Cerebellar nuclear complex (tissue), 1 donor: ENCODE results near the gene LNPEP.
"Not testable (repeated sequence)": the region's sequence is repeated elsewhere in the genome, so short reads cannot be mapped to it uniquely, and the experiment has no call there.

Source experiments
- DNase-seq, 2 experiments: peaks; one replicate each; lab custom pipeline; 2025; lab: John Stamatoyannopoulos, UW

Gene LNPEP

DNA sequence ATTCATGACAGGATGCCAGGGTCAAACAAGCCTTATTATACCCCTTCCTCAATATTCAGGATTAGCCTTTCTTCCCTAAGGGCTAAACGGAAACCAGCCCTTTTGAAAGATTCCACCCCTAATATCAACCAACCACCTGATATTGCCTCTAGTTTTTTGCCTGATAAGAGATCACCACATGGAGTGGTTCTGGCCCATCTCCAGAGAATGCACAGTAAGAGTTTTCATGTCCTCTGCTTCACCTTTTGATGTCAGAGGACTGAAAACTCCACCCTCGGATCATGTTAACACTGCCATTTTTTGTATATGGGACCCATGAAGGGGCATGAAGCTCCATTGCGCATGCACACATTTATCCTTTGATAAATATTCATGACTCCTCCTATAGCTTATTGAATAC lies 5.8 kb upstream of the LNPEP start:
- no peak for DNase-seq

DNA sequence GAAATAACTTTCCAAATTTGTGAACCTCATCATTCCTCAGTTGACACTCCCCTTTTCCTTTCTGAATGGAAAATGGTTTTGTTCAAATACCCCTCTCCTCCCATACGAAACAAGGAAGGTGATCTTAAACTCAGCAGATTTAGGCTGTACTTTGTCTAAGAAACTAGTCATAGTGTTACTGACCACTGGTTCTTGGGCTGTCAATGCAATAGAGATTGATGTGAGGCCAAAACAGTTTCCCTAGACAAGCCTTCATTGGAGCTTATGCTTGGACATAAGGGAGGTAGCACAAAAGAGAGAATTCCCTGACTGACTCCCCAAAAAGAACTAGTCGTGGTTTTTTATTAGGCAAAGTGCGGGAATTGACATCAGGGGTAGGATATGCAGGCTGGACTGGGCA lies 5.3 kb upstream of the LNPEP start:
- DNase-seq: no peak

DNA sequence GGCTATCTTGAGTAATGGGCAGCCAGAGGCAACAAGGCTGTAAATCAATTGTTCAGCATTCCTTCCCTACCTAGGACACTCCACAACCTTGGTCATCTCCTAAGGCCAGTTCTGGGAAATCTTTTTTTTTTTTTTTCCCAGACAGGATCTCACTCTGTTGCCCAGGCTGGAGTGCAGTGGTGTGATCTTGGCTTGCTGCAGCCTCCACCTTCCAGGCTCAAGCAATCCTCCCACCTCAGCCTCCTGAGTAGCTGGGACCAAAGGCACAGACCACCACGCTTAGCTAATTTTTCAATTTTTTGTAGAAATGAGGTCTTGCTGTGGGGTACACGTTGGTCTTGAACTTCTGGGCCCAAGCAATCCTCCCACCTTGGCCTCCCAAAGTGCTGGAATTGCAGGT lies 4.8 kb upstream of the LNPEP start:
- DNase-seq: not testable (repeated sequence)

DNA sequence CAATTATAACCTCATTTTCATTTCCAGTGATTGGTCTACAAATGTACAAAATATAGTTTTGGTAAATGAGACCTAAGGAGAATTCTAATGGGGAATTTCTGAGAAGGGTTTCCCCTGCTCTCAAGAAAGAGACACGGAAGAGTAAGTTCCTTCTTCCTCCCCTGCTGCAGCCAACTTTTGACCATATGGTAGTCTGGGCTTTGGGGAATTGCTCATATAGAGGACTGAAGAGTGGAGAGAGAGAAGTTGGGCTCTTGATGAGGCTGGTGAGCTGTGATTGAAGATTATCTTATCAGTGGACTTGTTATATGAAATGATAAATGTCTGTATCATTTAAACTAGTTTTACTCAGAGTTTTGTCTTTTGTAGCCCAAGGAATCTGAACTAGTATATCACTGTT lies 4.3 kb upstream of the LNPEP start:
- no peak for DNase-seq

DNA sequence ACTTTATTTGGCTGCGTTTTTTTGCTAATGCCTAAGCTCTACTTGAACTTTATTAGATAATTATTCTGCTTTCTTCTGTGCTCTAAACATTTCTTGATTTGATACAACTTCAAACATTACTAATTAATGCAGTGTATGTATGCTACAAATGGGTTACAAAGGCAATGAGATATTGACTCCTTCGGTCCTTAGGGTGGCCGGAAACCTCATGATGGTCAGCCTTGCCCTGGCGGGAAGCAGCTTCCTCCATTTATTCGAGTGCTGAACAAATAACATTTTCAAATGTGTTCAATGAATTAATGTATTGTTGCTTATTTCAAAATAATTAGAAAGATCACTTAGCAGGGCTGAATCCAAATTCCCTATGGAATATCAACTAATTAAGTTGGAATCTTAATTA lies 3.9 kb upstream of the LNPEP start:
- DNase-seq: no peak

DNA sequence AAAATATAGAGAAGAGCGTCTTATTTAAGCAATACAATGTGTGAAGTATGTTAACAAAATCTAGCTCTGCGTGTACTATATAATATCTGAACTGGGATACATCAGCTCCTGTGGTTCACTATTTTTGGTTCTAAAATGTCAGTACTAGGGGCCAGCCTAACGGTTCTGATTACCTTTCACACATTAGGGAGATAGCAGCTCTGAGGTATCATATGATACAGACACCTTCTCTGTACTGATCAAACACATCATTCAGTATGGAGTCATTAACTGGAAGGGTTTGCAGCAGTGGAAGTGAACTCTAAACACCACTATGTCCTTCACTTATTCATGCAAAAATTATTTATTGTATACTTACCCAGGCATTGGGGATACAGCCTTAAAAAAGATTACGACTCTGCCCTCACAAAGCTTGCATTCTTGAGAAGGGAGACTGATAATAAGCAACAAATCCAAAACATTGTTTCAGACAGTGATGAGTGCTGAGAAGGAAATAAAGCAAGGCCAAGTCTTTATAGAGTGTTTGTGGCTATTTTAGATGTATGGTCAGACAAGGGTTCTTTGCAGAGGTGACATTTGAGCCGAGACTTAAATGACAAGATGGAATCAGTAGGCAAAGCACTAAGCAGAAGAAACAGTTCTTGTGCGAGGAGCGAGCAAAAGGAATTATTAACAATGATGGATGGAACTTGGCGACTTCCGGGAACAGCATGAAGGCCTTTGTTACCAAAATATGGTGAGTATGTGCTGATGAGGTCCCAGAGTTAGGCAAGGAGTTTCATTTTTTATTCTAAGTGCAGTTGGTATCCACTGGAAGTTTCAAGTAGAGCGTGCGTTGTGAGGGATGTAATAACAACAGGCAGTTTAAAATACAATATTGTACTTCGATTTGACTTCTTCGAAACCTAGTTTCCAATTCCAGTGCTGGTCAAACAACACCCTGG lies 1.8 kb upstream of the LNPEP start:
- DNase-seq: no peak

DNA sequence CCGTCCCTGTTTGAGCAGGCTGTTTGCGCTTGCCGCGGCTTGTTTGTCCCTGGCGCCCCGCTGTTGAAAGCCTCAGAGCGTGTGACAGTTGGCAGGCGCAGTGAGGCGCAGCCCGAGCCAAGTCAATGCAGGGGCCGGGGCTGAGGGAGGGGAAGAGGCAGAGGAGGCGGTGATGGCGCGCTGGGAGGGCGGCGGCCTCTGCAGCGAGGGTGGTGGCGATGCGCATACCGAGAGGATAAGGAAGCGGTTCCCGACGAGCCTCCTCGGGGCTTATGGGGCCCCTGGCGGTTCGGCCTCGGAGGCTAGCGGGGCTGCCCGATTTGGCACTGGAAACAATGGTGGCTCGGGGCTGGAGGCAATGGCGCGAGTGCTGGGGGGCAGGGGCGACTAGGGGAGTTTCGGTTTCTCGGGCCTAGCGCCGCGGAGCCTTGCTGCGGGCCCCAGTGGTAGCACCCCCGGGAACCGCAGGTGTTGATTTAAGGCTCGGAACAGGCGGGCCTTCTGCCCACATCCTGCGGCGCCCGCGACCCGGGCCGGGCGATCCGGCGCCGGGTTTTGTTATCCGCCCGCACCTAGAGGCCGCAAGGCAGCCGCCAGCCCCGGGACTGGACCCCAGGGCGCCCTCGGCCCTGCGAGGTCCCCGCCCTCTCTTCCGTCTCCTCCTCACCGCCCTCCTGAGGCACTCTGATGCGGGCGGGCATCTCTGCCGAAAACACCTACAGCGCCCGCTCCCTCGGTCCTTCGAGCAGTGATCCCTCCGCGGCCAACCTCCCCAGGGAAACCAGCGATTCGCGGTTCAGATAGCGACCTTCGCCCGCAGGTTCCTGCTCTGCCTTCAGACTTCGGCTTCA lies 947 bp upstream of the LNPEP start:
- peak; percentile 53 to 91 for DNase-seq

DNA sequence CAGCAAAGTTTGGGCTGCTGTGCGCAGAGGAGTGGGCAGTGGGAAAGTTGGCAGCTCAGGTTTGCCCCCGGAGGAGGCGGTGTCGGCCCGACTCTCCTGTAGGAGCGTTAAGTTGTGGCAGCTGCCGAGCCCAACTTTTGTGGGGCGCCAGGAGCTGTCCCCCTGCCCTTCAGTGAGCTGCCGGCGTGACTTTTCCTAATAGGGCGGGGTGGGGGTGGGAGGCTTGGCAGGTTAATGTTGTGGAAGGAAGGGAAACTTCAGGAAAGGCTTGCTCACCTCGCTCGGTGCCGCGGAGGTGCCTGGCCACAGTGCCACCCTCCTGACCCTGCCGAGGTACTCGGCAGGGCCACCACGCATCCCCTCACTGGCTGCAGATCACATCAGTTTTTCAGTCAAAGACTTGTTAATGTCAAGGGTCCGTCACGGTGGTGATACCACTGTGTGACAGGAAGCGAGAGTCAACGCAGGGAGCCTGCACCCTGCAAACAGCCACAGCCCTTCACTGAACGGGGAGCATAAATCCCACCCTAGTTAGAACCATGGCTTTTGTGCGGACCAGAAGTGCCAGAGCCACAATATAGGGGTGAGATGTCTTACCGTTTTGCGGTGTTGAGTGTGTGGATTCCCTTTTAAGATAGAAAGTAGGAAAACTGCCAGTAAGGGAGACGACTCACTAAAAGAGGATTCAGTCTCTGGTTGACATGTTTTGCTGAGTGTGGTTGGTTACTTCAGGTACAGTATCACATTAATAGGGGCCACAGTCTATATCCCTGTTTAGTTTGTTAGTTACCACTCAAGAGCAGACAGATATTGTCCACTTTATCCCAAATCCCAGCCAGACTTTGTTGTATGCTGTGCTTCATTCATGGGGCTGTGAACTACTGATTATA lies 796 bp downstream of the LNPEP start:
- no peak for DNase-seq

DNA sequence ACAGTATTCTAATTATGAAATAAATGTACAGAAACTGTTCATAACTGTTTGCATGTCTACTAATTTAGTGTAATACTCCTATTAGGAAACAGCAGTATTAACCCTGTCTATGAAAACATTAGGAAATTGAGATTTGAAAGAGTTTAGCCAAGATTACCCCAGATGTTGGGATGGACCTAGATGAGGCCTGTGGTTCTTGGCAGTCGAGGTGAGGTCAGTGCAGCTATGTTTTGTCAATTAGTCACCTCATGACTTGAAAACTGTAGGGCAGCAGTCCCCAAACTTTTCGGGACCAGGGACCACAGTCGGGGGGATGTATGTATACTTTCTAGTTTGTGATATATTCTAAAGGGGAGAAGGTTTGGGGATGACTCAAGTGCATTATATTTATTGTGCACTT lies 4.7 kb downstream of the LNPEP start:
- no peak for DNase-seq

DNA sequence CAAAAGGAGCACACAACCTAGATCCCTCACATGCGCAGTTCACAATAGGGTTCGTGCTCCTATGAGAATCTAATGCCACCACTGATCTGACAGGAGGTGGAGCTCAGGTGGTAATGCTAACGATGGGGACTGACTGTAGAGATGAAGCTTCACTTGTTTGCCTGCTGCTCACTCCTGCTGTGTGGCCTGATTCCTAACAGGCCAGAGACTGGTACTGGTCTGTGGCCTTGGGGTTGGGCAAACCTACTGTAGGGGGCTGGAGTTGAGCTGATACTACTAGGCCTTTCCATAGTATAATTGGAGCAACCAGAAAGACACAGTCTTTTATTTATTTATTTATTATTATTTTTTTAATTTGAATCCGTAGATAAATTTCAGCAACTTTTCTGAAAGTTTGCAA lies 5.3 kb downstream of the LNPEP start:
- DNase-seq: no peak

DNA sequence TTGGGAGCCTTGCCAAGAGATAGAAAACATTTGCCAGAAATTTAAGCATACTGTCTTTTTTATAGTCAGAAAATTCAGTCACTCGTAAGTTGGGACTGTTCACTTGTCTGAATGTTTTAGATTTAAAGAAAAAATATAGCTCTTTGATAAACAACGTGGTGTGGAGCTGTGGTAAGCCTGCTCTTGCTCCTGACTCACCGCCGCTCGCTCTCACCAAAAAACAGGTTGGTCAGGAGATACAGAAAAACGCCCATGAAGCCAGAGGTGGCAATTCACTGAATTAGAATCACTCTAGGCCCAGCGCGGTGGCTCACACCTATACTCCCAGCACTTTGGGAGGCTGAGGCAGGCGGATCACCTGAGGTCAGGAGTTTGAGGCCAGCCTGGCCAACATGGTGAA lies 6.2 kb downstream of the LNPEP start:
- DNase-seq: no peak

DNA sequence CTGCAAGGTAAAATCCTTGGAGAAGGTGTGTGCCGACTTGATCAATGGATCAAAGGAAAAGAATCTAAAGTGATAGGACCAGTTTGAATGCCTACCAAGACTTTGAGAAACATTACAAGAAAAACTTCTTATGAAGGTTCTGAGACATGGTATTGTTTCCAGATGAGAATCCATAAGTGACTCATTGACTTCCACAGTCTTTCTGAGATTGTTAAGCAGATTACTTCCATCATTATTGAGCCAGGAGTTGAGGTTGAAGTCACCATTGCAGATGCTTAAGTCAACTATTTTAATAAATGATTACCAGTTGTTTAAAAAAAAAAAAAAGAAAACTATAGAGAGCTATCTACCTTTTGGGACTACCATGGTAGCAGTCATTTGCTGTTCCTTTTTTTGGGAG lies 7.0 kb downstream of the LNPEP start:
- DNase-seq: no peak

DNA sequence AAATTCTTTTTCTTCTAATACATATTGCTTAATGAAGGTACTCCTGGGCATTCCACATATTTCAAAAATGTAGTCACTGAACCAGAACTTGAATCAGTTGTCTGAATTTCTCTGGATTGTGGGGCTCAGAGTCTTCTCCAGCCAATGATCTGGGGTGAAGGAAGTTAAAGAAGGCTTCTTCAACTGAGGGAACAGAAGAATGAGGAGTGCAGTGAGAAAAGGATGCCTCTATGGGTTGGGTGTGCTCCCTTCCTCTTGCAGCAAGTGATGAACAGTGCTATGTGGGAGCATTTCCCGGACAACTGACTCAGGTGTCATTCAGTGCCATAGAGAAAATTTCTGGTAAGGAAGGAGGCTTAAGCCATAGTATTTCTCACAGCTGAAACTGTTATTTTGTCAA lies 7.9 kb downstream of the LNPEP start:
- no peak for DNase-seq

DNA sequence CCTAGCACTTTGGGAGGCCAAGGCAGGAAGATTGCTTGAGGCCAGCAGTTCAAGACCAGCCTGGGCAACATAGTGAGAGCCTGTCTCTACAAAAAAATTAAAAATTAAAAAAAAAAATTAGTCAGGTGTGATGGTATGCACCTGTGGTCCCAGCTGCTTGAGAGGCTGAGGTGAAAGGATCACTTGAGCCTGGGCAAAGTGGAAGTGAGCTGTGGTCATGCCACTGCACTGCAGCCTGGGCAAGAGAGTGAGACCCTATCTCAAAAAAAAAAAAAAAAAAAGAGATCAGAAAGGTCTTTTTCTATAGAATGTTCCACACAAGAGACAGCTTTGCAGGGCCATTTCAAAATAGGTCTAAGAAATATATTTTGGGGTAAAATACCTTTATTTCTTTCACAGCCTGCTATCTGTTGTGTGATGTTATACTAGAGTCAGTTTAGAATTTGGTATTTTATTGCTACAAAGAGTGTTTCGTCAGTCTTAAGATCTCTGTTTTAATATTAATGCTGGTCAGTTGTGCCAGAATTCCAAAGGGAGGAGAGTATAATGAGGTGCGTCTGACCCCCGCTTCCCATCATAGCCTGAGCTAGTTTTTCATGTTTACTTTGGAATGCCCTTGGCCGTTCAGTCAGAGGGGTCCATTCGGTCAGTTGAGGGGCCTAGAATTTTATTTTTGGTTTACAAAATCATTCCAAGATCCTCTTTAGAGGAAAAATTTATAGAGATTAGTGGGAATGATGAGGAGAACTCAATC lies 9.4 kb downstream of the LNPEP start:
- no peak for DNase-seq

DNA sequence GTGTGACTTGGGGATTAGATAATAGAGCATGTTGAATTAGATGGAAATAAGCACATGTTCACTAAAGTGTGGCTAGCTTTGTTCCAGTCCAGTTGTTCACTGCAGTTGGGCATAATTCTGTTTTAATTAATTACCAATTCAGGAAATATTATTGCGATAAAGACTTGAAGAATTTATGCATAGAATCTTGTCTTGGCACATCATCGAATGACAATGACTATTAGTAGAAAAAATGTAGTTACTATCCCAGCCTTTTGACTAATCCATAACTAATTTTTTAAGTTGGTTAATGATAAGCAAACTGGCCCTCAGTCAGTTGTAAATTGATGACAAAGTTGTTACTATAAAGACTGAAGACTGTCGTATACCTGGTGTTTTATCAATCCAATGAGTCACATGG lies 10.5 kb downstream of the LNPEP start:
- DNase-seq: no peak

DNA sequence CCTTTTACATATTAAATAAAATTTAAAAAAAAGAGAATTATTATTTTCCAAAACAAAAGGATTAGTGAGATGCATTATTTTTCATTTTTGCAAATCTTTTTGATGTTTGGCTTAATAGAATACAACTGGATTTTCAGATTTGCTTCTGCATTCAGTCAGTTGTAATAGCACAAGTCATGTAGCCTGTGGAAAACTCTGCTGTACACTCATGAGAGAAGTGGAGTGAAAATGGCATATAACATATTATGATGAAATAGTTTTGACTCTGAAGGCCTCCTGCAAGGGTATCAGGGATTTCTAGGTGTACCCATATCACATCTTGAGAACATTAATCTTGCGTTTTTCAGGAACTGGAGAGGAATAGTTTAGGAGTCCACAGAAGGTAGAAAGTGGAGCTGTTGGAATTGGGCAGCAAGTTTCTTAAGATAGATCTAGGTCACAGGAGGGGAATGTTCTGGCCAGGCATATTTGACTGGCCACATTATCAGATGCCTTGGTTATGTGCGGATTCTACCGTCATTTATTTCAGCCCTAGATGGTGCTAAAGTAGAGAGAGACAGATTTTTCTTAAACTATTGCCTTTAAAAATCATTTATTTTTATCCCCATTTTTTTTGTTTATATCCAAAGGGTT lies 16.4 kb downstream of the LNPEP start:
- DNase-seq: no peak

DNA sequence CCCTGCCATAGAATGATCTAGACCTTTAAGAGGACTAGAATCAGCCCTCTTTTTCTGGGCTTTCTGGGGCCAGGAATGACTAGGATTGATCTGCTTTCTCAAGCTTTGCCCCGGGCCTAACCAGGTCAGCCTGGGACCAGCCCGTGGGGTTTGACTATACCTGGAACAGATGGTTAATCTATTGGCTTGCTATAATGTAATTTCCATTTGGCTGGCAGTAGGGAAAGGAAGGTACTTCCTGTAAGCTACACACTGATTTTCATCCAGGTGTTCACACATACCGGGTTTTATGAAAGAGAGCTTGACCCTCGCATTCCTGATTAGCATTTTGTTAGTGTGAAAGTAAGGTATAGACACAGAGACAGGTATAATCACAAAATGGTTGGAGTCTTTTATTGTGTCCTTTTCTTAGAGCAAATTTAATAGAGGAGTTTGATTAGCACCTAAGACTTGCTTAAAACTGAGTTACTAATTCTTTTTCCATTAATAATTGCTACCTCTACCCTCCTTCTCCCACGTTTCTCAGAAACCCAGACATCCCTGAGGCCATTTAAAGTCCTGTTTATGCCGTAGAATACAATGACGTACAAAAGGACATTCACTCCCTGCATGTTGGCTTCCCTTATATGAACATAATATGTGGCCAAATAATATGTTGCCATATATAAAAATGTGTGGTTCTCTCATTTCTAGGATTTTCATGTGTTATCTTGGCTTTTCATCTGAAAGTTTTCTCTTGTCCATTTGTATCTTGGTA lies 17.3 kb downstream of the LNPEP start:
- DNase-seq: no peak

DNA sequence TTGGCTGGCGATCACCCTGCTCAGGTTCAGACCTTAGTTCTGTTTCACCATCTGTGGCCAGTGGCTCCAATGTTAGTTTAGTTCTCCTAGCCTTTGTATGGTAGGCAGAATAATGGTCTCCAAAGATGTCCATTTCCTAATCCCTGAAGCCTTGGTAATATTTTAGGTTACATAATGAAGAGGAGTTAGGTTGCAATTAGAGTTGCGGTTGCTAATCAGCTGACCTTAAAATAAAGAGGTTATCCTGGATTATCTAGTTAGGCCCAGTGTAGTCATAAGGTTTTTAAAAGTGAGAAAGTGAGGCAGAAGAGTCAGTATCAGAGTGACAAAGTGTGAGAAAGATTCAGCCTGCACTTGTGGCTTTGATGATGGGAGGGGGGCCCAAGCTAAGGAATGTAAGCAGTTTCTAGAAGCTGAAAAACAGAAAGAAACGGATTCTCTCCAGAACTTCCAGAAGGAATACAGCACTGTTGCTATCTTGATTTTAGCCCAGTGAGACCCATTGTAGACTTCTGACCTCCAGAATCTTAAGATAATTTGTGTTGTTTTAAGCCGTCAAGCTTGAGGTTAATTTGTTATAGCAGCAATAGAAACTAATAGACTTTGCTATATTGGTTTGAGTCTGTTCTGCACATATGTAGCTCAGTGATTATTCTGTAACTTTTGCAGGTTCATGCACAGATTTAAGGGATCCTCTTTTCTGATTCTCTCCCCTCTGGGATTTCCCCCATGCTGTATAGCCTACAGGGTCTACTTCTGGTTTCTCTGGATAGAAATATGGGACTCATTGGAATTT lies 21.6 kb downstream of the LNPEP start:
- no peak for DNase-seq

DNA sequence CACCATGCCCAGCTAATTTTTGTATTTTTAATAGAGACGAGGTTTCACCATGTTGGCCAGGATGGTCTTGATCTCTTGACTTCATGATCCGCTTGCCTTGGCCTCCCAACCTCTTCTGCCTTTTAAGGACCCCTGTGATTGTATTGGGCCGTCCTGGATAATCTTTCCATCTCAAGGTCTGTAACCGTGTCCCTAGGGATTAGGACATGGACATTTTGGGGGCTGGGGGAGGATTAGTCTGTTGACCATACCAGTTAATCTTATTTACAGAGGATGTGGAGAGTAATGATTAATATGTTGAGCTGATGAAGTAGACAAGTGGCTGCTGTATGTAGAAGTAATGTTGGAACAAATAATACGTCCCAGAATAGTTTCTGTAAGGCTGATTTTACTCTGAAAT lies 23.1 kb downstream of the LNPEP start:
- no peak for DNase-seq
